Measurements from ENCODE around the gene HOXD8. TPM values are rescaled to one million over a fixed set of nuclear protein-coding genes. Genes with fewer than 3 reads are reported as not detected.

HOXD8 gene
- total and polyA plus RNA-seq, 10 of the 15 experiments (the other 5 are each of a cell fraction or from before 2014, with no cell fraction given), result not detected

GRCh38 chr2:176115883-176116813 is 13.4 kb upstream of the HOXD8 start, which contains the start of gene HOXD10:
TSS of gene HOXD10 (plus strand) at chr2:176116778. CDS start at chr2:176116834, 56 bp downstream.
- CTCF ChIA-PET, result interaction anchor here (0.6 kb wide), 1 partner anchor 516 kb away, joined by 3 read pairs; no protein-coding TSS in a partner anchor
- no peak within 1 kb of the TSS for H3K4me3 ChIP-seq
- POLR2A ChIA-PET, result no interaction called here
- RAD21 ChIA-PET (ENCODE audit: unreplicated experiment), result no interaction called here
- H3K9ac ChIP-seq (ENCODE audit: control insufficient read depth, insufficient read depth, low read length), result no peak within 1 kb of the TSS
- SMC1A ChIA-PET (ENCODE audit: uncharacterized antibody, unreplicated experiment), result no interaction called here
- H3K4me2 ChIP-seq (ENCODE audit: control insufficient read depth, insufficient read depth), result no peak within 1 kb of the TSS
- H2AFZ ChIP-seq (ENCODE audit: control insufficient read depth, low read depth, low read length), result no peak within 1 kb of the TSS
- no peaks in the 10 kb centered on the region for H3K4me1 ChIP-seq (ENCODE audit: control insufficient read depth, insufficient read depth, low read length)
- BruUV-seq (replicated peaks), result no TSS peak
- ATAC-seq (no peak), DNase-seq (ENCODE audit: low read depth, low spot score) (no peak), FAIRE-seq (no peak)
- intact Hi-C loops (cut with micrococcal nuclease; ENCODE audit: unreplicated experiment), result no loop called here
- H4K20me1 ChIP-seq (ENCODE audit: control insufficient read depth, insufficient read depth), result no peaks in the 10 kb centered on the region
- H3K36me3 ChIP-seq (ENCODE audit: control insufficient read depth in 2 of 2, insufficient read depth in 2 of 2, low read length in 1 of 2), result no peaks in the 10 kb centered on the region
- in situ Hi-C loops (cut with MboI), result no loop called here
- H3K9me3 ChIP-seq (replicated peaks; ENCODE audit: control insufficient read depth, insufficient read depth, low read length), result peaks cover 1% of the 10 kb centered on the region; the same call in 1 of the 3 replicates
- H3K27me3 ChIP-seq (replicated peaks in 1 of 2; ENCODE audit: control insufficient read depth in 2 of 2, insufficient read depth in 2 of 2, low read length in 1 of 2), result peaks cover 11 to 49% of the 10 kb centered on the region in 2 experiments
- H3K27ac ChIP-seq (ENCODE audit: control insufficient read depth, insufficient read depth), result no peak within 1 kb of the TSS
- H3K79me2 ChIP-seq (ENCODE audit: control insufficient read depth, insufficient read depth, low read length), result no peaks in the 10 kb centered on the region
- 54% methylated on average over 50 of the region's 66 CpGs for WGBS (ENCODE audit: insufficient coverage, insufficient replicate concordance, low lambda C conversion rate, missing lambda C conversion rate)
- TF ChIP-seq, protein P1, sequence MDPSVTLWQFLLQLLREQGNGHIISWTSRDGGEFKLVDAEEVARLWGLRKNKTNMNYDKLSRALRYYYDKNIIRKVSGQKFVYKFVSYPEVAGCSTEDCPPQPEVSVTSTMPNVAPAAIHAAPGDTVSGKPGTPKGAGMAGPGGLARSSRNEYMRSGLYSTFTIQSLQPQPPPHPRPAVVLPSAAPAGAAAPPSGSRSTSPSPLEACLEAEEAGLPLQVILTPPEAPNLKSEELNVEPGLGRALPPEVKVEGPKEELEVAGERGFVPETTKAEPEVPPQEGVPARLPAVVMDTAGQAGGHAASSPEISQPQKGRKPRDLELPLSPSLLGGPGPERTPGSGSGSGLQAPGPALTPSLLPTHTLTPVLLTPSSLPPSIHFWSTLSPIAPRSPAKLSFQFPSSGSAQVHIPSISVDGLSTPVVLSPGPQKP (IDR thresholded peaks at IDR 0.05; ENCODE audit: low read depth, low read length), result no peak
- TF ChIP-seq RB1 (IDR thresholded peaks at IDR 0.05; ENCODE audit: borderline replicate concordance), result no peak
- no peak for TF ChIP-seq SP1 (IDR thresholded peaks at IDR 0.05; ENCODE audit: low read depth, low read length)
- TF ChIP-seq HDGF (IDR thresholded peaks at IDR 0.05), result no peak
- TF ChIP-seq SMC3 (IDR thresholded peaks at IDR 0.05; ENCODE audit: borderline replicate concordance, low read length), result no peak
- TF ChIP-seq SREBF1 (IDR thresholded peaks at IDR 0.05; ENCODE audit: low read length), result no peak
- TF ChIP-seq ZBTB11 (CRISPR knock-in tag; IDR thresholded peaks at IDR 0.05), result no peak
- no peak for TF ChIP-seq NFIC (IDR thresholded peaks at IDR 0.05; ENCODE audit: low read depth, low read length)
- TF ChIP-seq ETV6 (conservative IDR thresholded peaks at IDR 0.05 in 1 of 2, IDR thresholded peaks at IDR 0.05 in 1 of 2; ENCODE audit: borderline replicate concordance in 1 of 2, low read depth in 1 of 2), result no peak
- no peak for TF ChIP-seq FOXK2 (IDR thresholded peaks at IDR 0.05)
- no peak for TF ChIP-seq YBX1 (IDR thresholded peaks at IDR 0.05)
- TF ChIP-seq BHLHE40 (IDR thresholded peaks at IDR 0.05; ENCODE audit: borderline replicate concordance in 1 of 2, low read depth in 2 of 2, low read length in 1 of 2), result no peak
- TF ChIP-seq ZBTB4 (CRISPR knock-in tag; IDR thresholded peaks at IDR 0.05), result no peak
- no peak for TF ChIP-seq WRNIP1 (IDR thresholded peaks at IDR 0.05; ENCODE audit: borderline replicate concordance, low read depth, low read length)
- TF ChIP-seq PAX8 (IDR thresholded peaks at IDR 0.05), result no peak
